ENCODE data around the gene LRIG1.

GRCh38 chr3:66386011-66386924, 114.6 kb downstream of the LRIG1 start:
- TF ChIP-seq, protein P1, sequence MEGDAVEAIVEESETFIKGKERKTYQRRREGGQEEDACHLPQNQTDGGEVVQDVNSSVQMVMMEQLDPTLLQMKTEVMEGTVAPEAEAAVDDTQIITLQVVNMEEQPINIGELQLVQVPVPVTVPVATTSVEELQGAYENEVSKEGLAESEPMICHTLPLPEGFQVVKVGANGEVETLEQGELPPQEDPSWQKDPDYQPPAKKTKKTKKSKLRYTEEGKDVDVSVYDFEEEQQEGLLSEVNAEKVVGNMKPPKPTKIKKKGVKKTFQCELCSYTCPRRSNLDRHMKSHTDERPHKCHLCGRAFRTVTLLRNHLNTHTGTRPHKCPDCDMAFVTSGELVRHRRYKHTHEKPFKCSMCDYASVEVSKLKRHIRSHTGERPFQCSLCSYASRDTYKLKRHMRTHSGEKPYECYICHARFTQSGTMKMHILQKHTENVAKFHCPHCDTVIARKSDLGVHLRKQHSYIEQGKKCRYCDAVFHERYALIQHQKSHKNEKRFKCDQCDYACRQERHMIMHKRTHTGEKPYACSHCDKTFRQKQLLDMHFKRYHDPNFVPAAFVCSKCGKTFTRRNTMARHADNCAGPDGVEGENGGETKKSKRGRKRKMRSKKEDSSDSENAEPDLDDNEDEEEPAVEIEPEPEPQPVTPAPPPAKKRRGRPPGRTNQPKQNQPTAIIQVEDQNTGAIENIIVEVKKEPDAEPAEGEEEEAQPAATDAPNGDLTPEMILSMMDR (IDR thresholded peaks at IDR 0.05; ENCODE audit: borderline replicate concordance, extremely low read depth, low read length, poor library complexity, severe bottlenecking) = no peak
- TF ChIP-seq EZH2 (IDR thresholded peaks at IDR 0.05; ENCODE audit: borderline replicate concordance, low read depth, low read length, severe bottlenecking) = no peak
